SK-N-SH (cell line): Measurements from ENCODE around the gene CBFB. TPM values are rescaled to one million over a fixed set of nuclear protein-coding genes. Genes with fewer than 3 reads are reported as not detected.

Experiments
- CTCF ChIA-PET: fragments of 300-600, 350-600 bp; formaldehyde crosslinking; extraction: SDS; loops from one replicate; lab custom pipeline; 2021; lab: Yijun Ruan, JAX
- POLR2A ChIA-PET: fragments of 350-600 bp; sonication (Branson Sonifier 250); formaldehyde crosslinking; extraction: SDS; loops from one replicate; lab custom pipeline; 2020; ENCODE audit warnings: antibody characterized with exemption, inconsistent platforms; lab: Yijun Ruan, JAX
- DNase-seq: peaks from one replicate; pipeline ENCODE4 v3.0.0; 2012
- H2AFZ ChIP-seq: fragments of 200-600 bp; sonication (generic); 2 replicates; pipeline ENCODE4 v1.8.1; 2016; ENCODE audit warnings: antibody characterized with exemption, mild to moderate bottlenecking, low read depth
- H3F3A ChIP-seq: fragments of 200-600 bp; sonication (generic); replicated peaks from 2 replicates; pipeline ENCODE3; 2016; ENCODE audit warnings: antibody characterized with exemption, mild to moderate bottlenecking; ENCODE audit not compliant: insufficient read depth
- H3K27ac ChIP-seq, 2 experiments: fragments of 200-500 bp in 1 of 2; fragments of 200-600 bp in 1 of 2; sonication (Bioruptor generic) in 1 of 2; sonication (generic), shearing (Covaris generic) in 1 of 2; 2 replicates each; pipeline versions ENCODE4 v1.5.1 to v1.6.1; 2014 to 2016; ENCODE audit warnings: low read depth in 2 of 2, inconsistent platforms in 1 of 2, low read length in 1 of 2, mild to moderate bottlenecking in 1 of 2, mixed read lengths in 1 of 2
- H3K27me3 ChIP-seq: fragments of 200-600 bp; sonication (generic), shearing (Covaris generic); 2 replicates; pipeline ENCODE4 v1.6.1; 2016; ENCODE audit warnings: mixed run types; ENCODE audit not compliant: insufficient read depth
- H3K36me3 ChIP-seq, 2 experiments: fragments of 200-500 bp in 1 of 2; fragments of 200-600 bp in 1 of 2; sonication (Bioruptor generic) in 1 of 2; sonication (generic) in 1 of 2; replicated peaks in 1 of 2; 2 replicates each; pipeline versions ENCODE3 to v1.5.1; 2014 to 2016; ENCODE audit warnings: low read length in 1 of 2, mild to moderate bottlenecking in 1 of 2; ENCODE audit not compliant: insufficient read depth in 2 of 2, control insufficient read depth in 1 of 2
- H3K4me1 ChIP-seq, 2 experiments: fragments of 200-500 bp in 1 of 2; fragments of 200-600 bp in 1 of 2; sonication (Bioruptor generic) in 1 of 2; sonication (generic), shearing (Covaris generic) in 1 of 2; 2 replicates each; pipeline versions ENCODE4 v1.5.1 to v1.6.1; 2014 to 2016; ENCODE audit warnings: low read depth in 1 of 2, low read length in 1 of 2, mixed run types in 1 of 2; ENCODE audit not compliant: insufficient read depth in 2 of 2, control insufficient read depth in 1 of 2
- H3K4me2 ChIP-seq: fragments of 200-600 bp; sonication (generic), shearing (Covaris generic); 2 replicates; pipeline ENCODE4 v1.6.1; 2017; ENCODE audit warnings: mixed run types
- H3K4me3 ChIP-seq, 2 experiments: fragments of 200-500 bp in 1 of 2; fragments of 200-600 bp in 1 of 2; sonication (Bioruptor generic) in 1 of 2; sonication (generic), shearing (Covaris generic) in 1 of 2; 2 replicates each; pipeline versions ENCODE4 v1.5.1 to v1.8.1; 2014 to 2016; ENCODE audit warnings: low read depth in 2 of 2, inconsistent platforms in 1 of 2, low read length in 1 of 2, mild to moderate bottlenecking in 1 of 2, mixed read lengths in 1 of 2, moderate library complexity in 1 of 2
- H3K79me2 ChIP-seq: fragments of 200-600 bp; sonication (generic); 2 replicates; pipeline ENCODE4 v1.8.1; 2017; ENCODE audit warnings: mild to moderate bottlenecking; ENCODE audit not compliant: insufficient read depth
- H3K9ac ChIP-seq: fragments of 200-600 bp; sonication (generic); 2 replicates; pipeline ENCODE4 v1.6.1; 2017; ENCODE audit warnings: mixed run types
- H3K9me2 ChIP-seq: fragments of 200-600 bp; sonication (generic); 2 replicates; pipeline ENCODE4 v1.6.1; 2017; ENCODE audit warnings: mixed run types
- H3K9me3 ChIP-seq: fragments of 200-600 bp; sonication (generic); 2 replicates; pipeline ENCODE4 v1.6.1; 2017; ENCODE audit warnings: mixed run types, mild to moderate bottlenecking, moderate library complexity
- H4K20me1 ChIP-seq: fragments of 200-600 bp; sonication (generic); 2 replicates; pipeline ENCODE4 v1.6.1; 2017; ENCODE audit warnings: mild to moderate bottlenecking, mixed run types; ENCODE audit not compliant: insufficient read depth
- CTCF ChIP-seq: fragments of 200-600 bp; sonication (generic); IDR thresholded peaks from 2 replicates; pipeline ENCODE4 v1.6.1; 2017; ENCODE audit warnings: antibody characterized with exemption, mild to moderate bottlenecking, moderate library complexity
- ELF1 ChIP-seq: IDR thresholded peaks from 2 replicates; pipeline ENCODE4 v1.4.0; 2012
- EP300 ChIP-seq, 2 experiments: IDR thresholded peaks; 2 replicates each; pipeline versions ENCODE4 v1.4.0 to v1.6.1; 2012; ENCODE audit warnings: borderline replicate concordance in 1 of 2, low read depth in 1 of 2, low read length in 1 of 2
- EZH2phosphoT487 ChIP-seq: fragments of 200-600 bp; sonication (generic); IDR thresholded peaks from 2 replicates; pipeline ENCODE4 v1.6.1; 2017; ENCODE audit warnings: low read depth, mixed run types, mild to moderate bottlenecking, antibody characterized with exemption, moderate library complexity, borderline replicate concordance
- FOXJ3 ChIP-seq: sonication (generic); formaldehyde crosslinking; IDR thresholded peaks from 2 replicates; pipeline ENCODE4 v1.5.1; 2020; ENCODE audit warnings: mild to moderate bottlenecking, missing genetic modification reagents
- GABPA ChIP-seq: IDR thresholded peaks from 2 replicates; pipeline ENCODE4 v1.4.0; 2012; ENCODE audit warnings: low read depth, mild to moderate bottlenecking
- GATA2 ChIP-seq: sonication (generic); formaldehyde crosslinking; IDR thresholded peaks from 2 replicates; pipeline ENCODE4 v1.5.0; 2020; ENCODE audit warnings: mild to moderate bottlenecking, missing genetic modification reagents
- IRF3 ChIP-seq: fragments of 150-350 bp; IDR thresholded peaks from 2 replicates; pipeline ENCODE4 v1.6.1; 2016; ENCODE audit warnings: mild to moderate bottlenecking, low read depth, low read length
- MEF2A ChIP-seq: IDR thresholded peaks from 2 replicates; pipeline ENCODE4 v1.4.0; 2012; ENCODE audit warnings: low read depth, borderline replicate concordance
- MXI1 ChIP-seq: IDR thresholded peaks from 2 replicates; pipeline ENCODE4 v1.6.1; 2012; ENCODE audit warnings: mild to moderate bottlenecking, low read depth, low read length, improper control_type of control experiment
- RAD21 ChIP-seq: IDR thresholded peaks from 2 replicates; pipeline ENCODE4 v1.6.1; 2012; ENCODE audit warnings: mild to moderate bottlenecking, low read length
- RCOR1 ChIP-seq: fragments of 150-350 bp; IDR thresholded peaks from 2 replicates; pipeline ENCODE4 v1.6.1; 2017; ENCODE audit warnings: antibody characterized with exemption, low read length
- SMC3 ChIP-seq: IDR thresholded peaks from 2 replicates; pipeline ENCODE4 v1.6.1; 2012; ENCODE audit warnings: low read depth, low read length, improper control_type of control experiment
- TAF1 ChIP-seq: IDR thresholded peaks from 2 replicates; pipeline ENCODE4 v1.6.1; 2012; ENCODE audit warnings: low read depth, mild to moderate bottlenecking, low read length, moderate library complexity, borderline replicate concordance
- USF1 ChIP-seq: IDR thresholded peaks from 2 replicates; pipeline ENCODE4 v1.4.0; 2012; ENCODE audit warnings: low read depth, borderline replicate concordance
- ZBTB33 ChIP-seq: IDR thresholded peaks from 2 replicates; pipeline ENCODE4 v1.4.0; 2012; ENCODE audit warnings: low read depth, borderline replicate concordance
- WGBS: methylation state at CpG from one replicate; pipeline ENCODE4 v1.1.6; 2017; ENCODE audit warnings: low lambda C conversion rate; 5-methylcytosine and 5-hydroxymethylcytosine counted together
- polyA plus RNA-seq, 3 experiments: library from polyadenylated mRNA; depleted of rRNA; stranded (reverse); fragments of >200 nt; gene quantifications; 2 replicates each; pipeline ENCODE4 v1.2.3, GENCODE V29; 2012

Gene CBFB
- polyA plus RNA-seq, 1 of the 3 experiments (the other 2 are of a cell fraction), result 40.1 TPM

- Histone ChIP-seq H3K4me3 (no peak overlapping the region), H3F3A (peaks cover 24% of the 10 kb centered on the region), H3K27me3 (no peaks in the 10 kb centered on the region), H4K20me1 (0 out of 2 replicates have a peak, but pooled peaks cover 3% of the 10 kb centered on the region), H3K9ac (no peak overlapping the region), H3K36me3 (peaks cover 15 to 44% of the 10 kb centered on the region in 2 experiments), H3K9me2 (no peaks in the 10 kb centered on the region), H3K4me1 (no peaks in the 10 kb centered on the region), H3K79me2 (peaks cover 55% of the 10 kb centered on the region), H3K9me3 (no peaks in the 10 kb centered on the region), H3K27ac (peak overlapping the region in 1 of 2 experiments; percentile 7; a peak in 1 of 4 replicates), H2AFZ (no peak overlapping the region), H3K4me2 (no peak overlapping the region)
- ChIA-PET POLR2A (no interaction called here), CTCF (interaction anchor here (1.1 to 5.3 kb wide), 5 partner anchors 11 to 145 kb away, joined by 3 to 87 read pairs (median 33); partner anchors contain the start of gene CBFB)
- TF ChIP-seq GATA2 (CRISPR knock-in tag) (peak; percentile 14; the same call in 1 of the 2 replicates), RCOR1 (peak; percentile 32; the same call in 1 of the 2 replicates), EP300 (IDR thresholded peaks at IDR 0.05; ENCODE audit: borderline replicate concordance in 1 of 2, low read depth in 1 of 2, low read length in 1 of 2) (peak in 1 of 2 experiments; percentile 52; a peak in 1 of 4 replicates), ELF1 (no peak)
- peak; percentile 36 for DNase-seq
- 56% methylated on average over 2 of the region's 2 CpGs for WGBS
Measured at GRCh38 chr16:67098599-67098998, 69.7 kb downstream of the CBFB start.

- H3K27ac ChIP-seq, result peak overlapping the region in 1 of 2 experiments; percentile 15; a peak in 2 of 4 replicates
- H3K4me2 ChIP-seq, result no peak overlapping the region
Measured at GRCh38 chr16:67100569-67101310, 71.8 kb downstream of the CBFB start.

More at GRCh38 chr16:67100569-67101310, 71.8 kb downstream of the CBFB start:
- CTCF ChIA-PET, result interaction anchor here (0.7 to 5.3 kb wide), 37 partner anchors 9 to 208 kb away, joined by 3 to 87 read pairs (median 4); partner anchors contain the start of genes B3GNT9, CBFB, CES3 and PHAF1
- no peaks in the 10 kb centered on the region for H3K4me1 ChIP-seq
- 0 out of 2 replicates have a peak, but pooled peaks cover 3% of the 10 kb centered on the region for H4K20me1 ChIP-seq
- TF ChIP-seq IRF3, result no peak
- TF ChIP-seq CTCF, result peak; percentile 67
- TF ChIP-seq EP300 (IDR thresholded peaks at IDR 0.05; ENCODE audit: borderline replicate concordance in 1 of 2, low read depth in 1 of 2, low read length in 1 of 2), result no peak
- TF ChIP-seq GABPA, result no peak
- TF ChIP-seq EZH2phosphoT487, result no peak
- no peak for TF ChIP-seq TAF1
- no peak for TF ChIP-seq MEF2A
- no peak for TF ChIP-seq MXI1
- TF ChIP-seq USF1, result no peak
- TF ChIP-seq ZBTB33, result no peak
- peak; percentile 47 for TF ChIP-seq SMC3
- peak; percentile 76 for TF ChIP-seq RAD21
- TF ChIP-seq FOXJ3, result no peak
- no peaks in the 10 kb centered on the region for H3K27me3 ChIP-seq
- H2AFZ ChIP-seq, result no peak overlapping the region
- peaks cover 15 to 36% of the 10 kb centered on the region in 2 experiments for H3K36me3 ChIP-seq
- no peaks in the 10 kb centered on the region for H3K9me2 ChIP-seq
- DNase-seq, result peak; percentile 44
- 88% methylated on average over 1 of the region's 1 CpG for WGBS
- no peak overlapping the region for H3K4me3 ChIP-seq
- peaks cover 41% of the 10 kb centered on the region for H3F3A ChIP-seq
- POLR2A ChIA-PET, result no interaction called here
- no peaks in the 10 kb centered on the region for H3K9me3 ChIP-seq
- H3K79me2 ChIP-seq, result peaks cover 33% of the 10 kb centered on the region
- no peak overlapping the region for H3K9ac ChIP-seq
